ENCODE measurements around the gene ATL1. TPM values are rescaled to one million over a fixed set of nuclear protein-coding genes. Genes with fewer than 3 reads are reported as not detected.

ATL1 gene
- total RNA-seq, 1 donor from 2014 or later: 2.0 TPM

DNA sequence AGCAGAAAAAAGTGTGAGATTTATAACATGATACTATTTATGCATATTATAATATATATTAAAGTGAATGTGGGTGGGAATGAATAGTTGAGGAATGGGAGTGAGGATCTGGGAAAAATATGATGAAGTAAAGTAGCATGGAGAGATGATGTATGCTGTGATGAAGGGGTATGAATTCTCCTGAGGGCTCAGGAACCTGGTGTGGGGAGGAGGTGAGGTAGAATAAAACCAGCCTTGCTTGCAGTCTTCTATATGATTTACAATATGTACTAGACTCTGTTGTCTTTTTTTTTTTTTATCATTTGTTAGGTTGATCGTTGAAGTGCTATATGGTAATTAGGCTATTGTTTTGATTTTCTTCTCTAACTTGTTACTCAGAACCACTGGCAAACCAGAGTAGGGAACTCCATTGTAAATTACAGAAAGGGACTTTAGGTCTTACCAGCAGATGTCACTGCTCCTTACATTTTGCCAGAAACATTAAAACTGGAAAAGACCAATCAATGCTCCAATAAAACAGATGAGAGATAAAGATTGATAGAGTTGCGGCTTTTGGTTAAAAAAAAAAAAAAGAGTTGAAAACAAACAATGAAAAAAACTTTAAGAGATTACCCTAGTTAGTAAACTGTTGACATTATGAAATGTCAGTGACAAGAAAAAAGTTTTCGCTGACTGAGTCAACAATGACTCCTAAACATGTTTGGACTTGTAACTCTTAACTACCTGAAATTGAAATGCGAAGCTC, 39.9 kb downstream of the ATL1 start:
- TF ChIP-seq, protein P1, sequence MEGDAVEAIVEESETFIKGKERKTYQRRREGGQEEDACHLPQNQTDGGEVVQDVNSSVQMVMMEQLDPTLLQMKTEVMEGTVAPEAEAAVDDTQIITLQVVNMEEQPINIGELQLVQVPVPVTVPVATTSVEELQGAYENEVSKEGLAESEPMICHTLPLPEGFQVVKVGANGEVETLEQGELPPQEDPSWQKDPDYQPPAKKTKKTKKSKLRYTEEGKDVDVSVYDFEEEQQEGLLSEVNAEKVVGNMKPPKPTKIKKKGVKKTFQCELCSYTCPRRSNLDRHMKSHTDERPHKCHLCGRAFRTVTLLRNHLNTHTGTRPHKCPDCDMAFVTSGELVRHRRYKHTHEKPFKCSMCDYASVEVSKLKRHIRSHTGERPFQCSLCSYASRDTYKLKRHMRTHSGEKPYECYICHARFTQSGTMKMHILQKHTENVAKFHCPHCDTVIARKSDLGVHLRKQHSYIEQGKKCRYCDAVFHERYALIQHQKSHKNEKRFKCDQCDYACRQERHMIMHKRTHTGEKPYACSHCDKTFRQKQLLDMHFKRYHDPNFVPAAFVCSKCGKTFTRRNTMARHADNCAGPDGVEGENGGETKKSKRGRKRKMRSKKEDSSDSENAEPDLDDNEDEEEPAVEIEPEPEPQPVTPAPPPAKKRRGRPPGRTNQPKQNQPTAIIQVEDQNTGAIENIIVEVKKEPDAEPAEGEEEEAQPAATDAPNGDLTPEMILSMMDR (conservative IDR thresholded peaks at IDR 0.05; ENCODE audit: low read depth, low read length): peak; percentile 71
- no peak overlapping the region for H3K4me3 ChIP-seq (ENCODE audit: low read depth, low read length)
- peak; percentile 10 for DNase-seq (ENCODE audit: low read depth)

DNA sequence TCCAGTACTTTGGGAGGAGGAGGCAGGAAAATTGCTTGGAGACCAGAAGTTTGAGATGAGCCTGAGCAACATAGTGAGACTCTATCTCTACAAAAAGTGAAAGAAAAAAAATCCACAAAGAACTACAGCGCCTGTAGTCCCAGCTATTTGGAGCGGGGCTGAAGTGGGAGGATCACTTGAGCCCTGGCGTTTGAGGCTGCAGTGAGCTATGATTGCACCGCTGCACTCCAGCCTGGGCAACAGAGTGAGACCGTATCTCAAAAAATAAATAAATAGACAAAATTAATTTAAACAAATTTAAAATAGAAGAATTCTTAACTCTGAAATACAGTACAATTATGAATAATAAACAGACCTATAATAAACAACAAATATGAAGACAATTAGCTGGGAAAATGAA, 40.9 kb downstream of the ATL1 start:
- DNase-seq (ENCODE audit: low read depth): no peak
- H3K4me3 ChIP-seq (ENCODE audit: low read depth, low read length): no peak overlapping the region
- TF ChIP-seq, protein P1 (conservative IDR thresholded peaks at IDR 0.05; ENCODE audit: low read depth, low read length): no peak

DNA sequence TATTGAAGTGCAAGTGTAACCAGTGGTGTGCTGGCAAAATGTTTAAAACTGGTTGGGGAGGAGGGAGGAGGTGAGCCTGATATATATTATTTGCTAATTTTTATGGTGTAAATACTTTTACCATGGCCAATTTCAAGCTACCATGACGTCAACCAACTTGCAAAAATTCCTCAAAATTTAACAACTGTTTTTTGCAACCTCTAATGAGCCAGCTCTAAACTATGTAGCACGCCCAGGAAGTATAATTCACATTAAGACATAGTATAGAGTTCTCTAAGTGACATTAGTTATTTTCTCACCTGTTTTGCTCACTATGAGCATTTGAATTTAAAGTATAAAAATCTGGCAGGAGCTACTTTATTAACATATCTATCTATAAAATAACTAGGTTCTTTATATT, 41.4 kb downstream of the ATL1 start:
- TF ChIP-seq, protein P1 (conservative IDR thresholded peaks at IDR 0.05; ENCODE audit: low read depth, low read length): no peak
- DNase-seq (ENCODE audit: low read depth): no peak
- H3K4me3 ChIP-seq (ENCODE audit: low read depth, low read length): no peak overlapping the region

DNA sequence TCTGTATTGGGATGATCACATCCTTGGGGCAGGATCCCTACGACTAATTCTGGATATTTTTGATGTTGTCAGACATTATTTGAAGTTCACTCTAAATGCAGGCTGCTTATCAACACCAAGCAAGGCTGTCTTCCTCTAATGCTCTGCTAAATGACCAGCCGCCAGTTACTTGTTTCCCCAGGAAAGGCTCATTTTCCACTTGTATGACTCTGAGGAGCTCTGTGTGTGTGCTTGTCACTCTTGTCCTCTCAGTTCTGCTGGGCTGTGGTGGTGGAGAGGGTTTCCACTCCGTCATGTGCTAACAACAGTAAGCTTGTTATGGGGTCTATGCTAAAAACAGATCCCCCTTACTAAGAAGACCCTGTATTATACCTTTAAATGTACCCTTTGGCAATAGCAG, 42.1 kb downstream of the ATL1 start:
- no peak overlapping the region for H3K4me3 ChIP-seq (ENCODE audit: low read depth, low read length)
- DNase-seq (ENCODE audit: low read depth): no peak
- TF ChIP-seq, protein P1 (conservative IDR thresholded peaks at IDR 0.05; ENCODE audit: low read depth, low read length): no peak

DNA sequence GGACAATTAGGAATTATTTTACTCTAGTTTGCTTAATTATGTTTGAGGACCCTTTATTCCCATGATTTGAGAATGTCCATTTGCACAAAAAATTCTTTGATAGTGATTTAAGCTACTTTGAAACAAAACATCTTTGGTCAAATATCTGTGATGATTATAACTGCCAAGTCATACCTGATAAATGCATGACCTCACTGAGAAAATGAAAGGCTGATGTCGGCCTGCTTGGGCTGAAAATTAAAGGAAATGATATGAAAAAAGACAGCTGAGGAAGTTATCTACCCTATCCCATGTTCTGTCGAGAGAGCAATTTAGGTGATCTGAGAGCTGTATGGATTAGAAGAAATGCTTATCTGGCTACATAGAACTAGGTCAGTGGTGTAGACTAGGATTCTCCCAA, 43.6 kb downstream of the ATL1 start:
- DNase-seq (ENCODE audit: low read depth): no peak
- H3K4me3 ChIP-seq (ENCODE audit: low read depth, low read length): no peak overlapping the region
- TF ChIP-seq, protein P1 (conservative IDR thresholded peaks at IDR 0.05; ENCODE audit: low read depth, low read length): no peak

DNA sequence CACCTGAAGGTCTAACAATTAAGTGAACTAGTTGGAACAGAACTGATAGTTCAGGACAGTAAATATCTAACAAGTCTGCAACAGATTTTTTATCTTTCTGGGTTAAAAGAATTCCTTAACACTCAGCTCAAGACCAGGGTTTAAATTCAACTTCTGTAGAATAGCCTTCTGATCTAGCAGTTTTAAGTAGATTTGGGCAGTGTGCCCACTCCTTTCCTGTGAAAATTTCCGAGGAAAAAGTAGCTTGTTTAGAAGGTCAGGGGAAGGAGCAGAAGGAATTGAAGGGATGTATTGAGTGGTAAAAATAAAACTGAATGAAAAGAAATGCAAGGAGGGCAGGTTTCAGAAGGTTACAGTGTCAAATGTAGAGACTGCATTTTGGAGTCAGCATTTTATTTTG, 45.8 kb downstream of the ATL1 start:
- DNase-seq (ENCODE audit: low read depth): no peak

More for the DNA sequence above, 45.8 kb downstream of the ATL1 start:
- TF ChIP-seq, protein P1 (conservative IDR thresholded peaks at IDR 0.05; ENCODE audit: low read depth, low read length): no peak
- H3K4me3 ChIP-seq (ENCODE audit: low read depth, low read length): no peak overlapping the region
